ENCODE results near the gene OGDH. TPM values are rescaled to one million over a fixed set of nuclear protein-coding genes. Genes with fewer than 3 reads are reported as not detected.

Gene OGDH
- total and polyA plus RNA-seq, 2 of the 4 experiments (the other 2 are of a cell fraction) = 47.4 to 56.5 TPM

DNA sequence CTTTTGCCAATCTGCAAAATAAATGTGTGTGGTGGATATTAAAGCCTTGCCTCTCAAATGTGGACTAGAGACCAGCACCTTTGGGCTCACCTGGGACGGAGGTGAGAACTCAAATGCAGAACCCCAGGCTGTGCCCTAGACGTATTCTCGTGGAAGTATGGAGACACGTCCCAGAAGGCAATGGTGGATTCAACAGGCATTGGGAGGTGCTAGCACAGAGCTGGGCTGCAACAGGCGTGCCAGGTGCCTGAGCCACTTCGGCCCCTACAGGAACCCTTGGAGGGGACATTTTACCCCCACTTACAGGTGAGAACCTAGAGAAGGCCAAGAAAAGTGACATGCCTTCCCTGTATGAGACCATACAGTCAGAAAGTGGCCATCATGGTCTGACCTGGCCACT, 44.9 kb upstream of the OGDH start:
- no peak overlapping the region for H3K4me3 ChIP-seq (ENCODE audit: insufficient read depth, low read depth, low read length)
- dilution Hi-C loops (cut with HindIII; ENCODE audit: low sequenced_read_pairs, unreplicated experiment) = no loop called here
- H2BK20ac ChIP-seq (ENCODE audit: low read depth, low read length) = no peak overlapping the region
- H2AK9ac ChIP-seq (replicated peaks; ENCODE audit: low read depth, low read length, poor library complexity) = no peak overlapping the region
- no peak overlapping the region for H4K8ac ChIP-seq (ENCODE audit: low read depth in 2 of 2, low read length in 2 of 2)
- intact Hi-C loops (cut with micrococcal nuclease) = no loop called here
- no peak overlapping the region for H2BK5ac ChIP-seq (ENCODE audit: low read depth, low read length, poor library complexity, severe bottlenecking)
- ChIA-PET CTCF (no interaction called here), POLR2A (ENCODE audit: unreplicated experiment) (no interaction called here)
- no peak overlapping the region for H3K4ac ChIP-seq (ENCODE audit: low read depth, low read length)
- no peak overlapping the region for H3K18ac ChIP-seq (ENCODE audit: low read depth, low read length)
- H2BK120ac ChIP-seq (ENCODE audit: low read depth, low read length) = no peak overlapping the region
- no peak for ATAC-seq (ENCODE audit: low read depth)
- peaks cover 20% of the 10 kb centered on the region for H4K20me1 ChIP-seq (ENCODE audit: insufficient read depth, low read length)
- H3K9me3 ChIP-seq (ENCODE audit: control insufficient read depth, insufficient read depth, low read length) = no peaks in the 10 kb centered on the region
- H3K56ac ChIP-seq (ENCODE audit: extremely low read depth, insufficient read depth, low read length) = no peak overlapping the region
- in situ Hi-C loops (cut with MboI; ENCODE audit: low sequenced_read_pairs) = loop anchor here (10.0 kb wide), 1 partner anchor 317 kb away; no protein-coding TSS in a partner anchor
- H3K9ac ChIP-seq (ENCODE audit: low read depth, low read length) = no peak overlapping the region
- no peak overlapping the region for H2AFZ ChIP-seq (replicated peaks; ENCODE audit: low read length, poor library complexity)
- H3K4me1 ChIP-seq (ENCODE audit: control insufficient read depth, insufficient read depth, low read length) = peaks cover 2% of the 10 kb centered on the region; the same call in 1 of the 2 replicates
- H4K91ac ChIP-seq (ENCODE audit: insufficient read depth, low read depth, low read length) = no peak overlapping the region
- peaks cover 0 to 18% of the 10 kb centered on the region in 2 experiments; a peak in 2 of 4 replicates for H3K79me1 ChIP-seq (ENCODE audit: low read depth in 1 of 2, low read length in 2 of 2)
- H3K36me3 ChIP-seq (ENCODE audit: control insufficient read depth, insufficient read depth, low read length) = peaks cover 22% of the 10 kb centered on the region
- H4K5ac ChIP-seq (ENCODE audit: low read depth, low read length) = no peak overlapping the region
- H3K9me1 ChIP-seq (ENCODE audit: insufficient read depth, low read length) = peaks cover 6% of the 10 kb centered on the region; the same call in 1 of the 2 replicates
- WGBS, 2 experiments (ENCODE audit: extremely low coverage in 2 of 2, insufficient read length in 1 of 2) = 88% methylated on average over 4 of the region's 6 CpGs; no CpG with 5 or more reads in 1 of the 2 experiments
- no TSS peak for BruUV-seq (replicated peaks)
- TF ChIP-seq SMC3 (IDR thresholded peaks at IDR 0.05; ENCODE audit: low read depth, low read length) (no peak), MAFK (IDR thresholded peaks at IDR 0.05; ENCODE audit: low read depth, low read length) (no peak), CHD1 (IDR thresholded peaks at IDR 0.05; ENCODE audit: low read depth, low read length) (no peak), NFE2L2 (IDR thresholded peaks at IDR 0.05; ENCODE audit: low read depth, low read length) (no peak), RCOR1 (IDR thresholded peaks at IDR 0.05; ENCODE audit: insufficient replicate concordance, low read length) (no peak)
- H3K4me2 ChIP-seq (ENCODE audit: low read depth, low read length) = no peak overlapping the region
- DNase-seq = no peak
- no peak overlapping the region for H2BK15ac ChIP-seq (ENCODE audit: low read depth, low read length)
- H2AK5ac ChIP-seq (ENCODE audit: low read depth, low read length) = no peak overlapping the region
- no peak overlapping the region for H3K23ac ChIP-seq (ENCODE audit: low read depth, low read length)
- no peaks in the 10 kb centered on the region for H3K27me3 ChIP-seq (ENCODE audit: control insufficient read depth, insufficient read depth, low read length)
- H3K14ac ChIP-seq (replicated peaks; ENCODE audit: low read depth, low read length) = no peak overlapping the region
- no peak overlapping the region for H3K27ac ChIP-seq (ENCODE audit: insufficient read depth, low read length)

Measured in IMR-90 (cell line).